Activated CD8-positive, alpha-beta memory T cell treated with anti-CD3 and anti-CD28 coated beads for 48 hours (primary cell): ENCODE results near the gene KPNA1.

Source experiments
- DNase-seq, 3 experiments: peaks; one replicate each; pipeline ENCODE4 v3.0.0-alpha.2; 2020; ENCODE audit warnings: low read depth in 2 of 3, low spot score in 2 of 3

KPNA1 gene

DNA sequence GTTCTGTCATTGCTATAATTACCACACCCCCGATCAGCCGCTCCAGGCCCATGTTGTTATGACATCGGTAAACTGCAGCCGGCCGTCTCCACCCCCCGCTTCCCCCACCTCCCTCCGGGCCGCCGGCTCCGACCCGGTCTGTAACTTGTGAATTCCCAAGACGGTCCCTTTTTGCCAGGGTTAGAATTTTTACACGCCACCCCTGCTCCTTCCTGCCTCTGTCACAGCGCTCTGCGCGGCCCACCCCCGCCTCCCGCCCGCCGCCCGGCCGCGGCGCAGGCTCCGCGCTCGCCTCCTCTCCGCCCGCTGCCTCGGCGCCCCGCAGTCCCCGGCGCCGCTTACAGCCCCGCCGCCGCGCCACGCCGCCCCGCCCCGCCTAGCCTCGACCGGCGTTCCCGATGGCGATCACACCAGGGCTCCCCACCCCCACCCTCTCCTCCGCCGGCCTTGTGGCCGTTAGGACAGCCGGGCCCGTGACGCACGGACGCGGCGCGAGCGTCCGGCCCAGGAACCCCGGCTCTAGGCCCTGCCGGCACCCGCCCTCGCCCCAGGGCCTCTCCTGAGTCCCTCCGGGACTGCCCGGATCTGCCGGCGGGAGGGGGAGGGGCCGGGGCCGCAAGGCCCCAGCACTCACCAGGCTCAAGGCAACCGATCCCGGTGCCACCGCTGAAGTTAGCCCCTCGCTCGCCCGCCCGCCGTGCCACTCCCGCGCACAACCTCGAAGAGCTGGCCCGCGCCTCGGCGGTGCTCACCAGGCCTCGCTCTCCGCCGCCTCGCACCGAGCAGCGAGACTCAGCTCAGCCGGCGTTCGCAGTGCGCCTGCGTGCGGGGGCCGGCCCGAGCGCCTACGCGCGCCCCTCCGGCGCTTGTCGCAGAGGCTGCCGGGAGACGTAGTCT lies at the start of gene KPNA1:
KPNA1 (minus strand) TSS at position 817 of the 897 bp plus-strand sequence. CDS start 18,374 bp downstream, outside the sequence.
- DNase-seq = peak; percentile 51 to 84 (median 73)

DNA sequence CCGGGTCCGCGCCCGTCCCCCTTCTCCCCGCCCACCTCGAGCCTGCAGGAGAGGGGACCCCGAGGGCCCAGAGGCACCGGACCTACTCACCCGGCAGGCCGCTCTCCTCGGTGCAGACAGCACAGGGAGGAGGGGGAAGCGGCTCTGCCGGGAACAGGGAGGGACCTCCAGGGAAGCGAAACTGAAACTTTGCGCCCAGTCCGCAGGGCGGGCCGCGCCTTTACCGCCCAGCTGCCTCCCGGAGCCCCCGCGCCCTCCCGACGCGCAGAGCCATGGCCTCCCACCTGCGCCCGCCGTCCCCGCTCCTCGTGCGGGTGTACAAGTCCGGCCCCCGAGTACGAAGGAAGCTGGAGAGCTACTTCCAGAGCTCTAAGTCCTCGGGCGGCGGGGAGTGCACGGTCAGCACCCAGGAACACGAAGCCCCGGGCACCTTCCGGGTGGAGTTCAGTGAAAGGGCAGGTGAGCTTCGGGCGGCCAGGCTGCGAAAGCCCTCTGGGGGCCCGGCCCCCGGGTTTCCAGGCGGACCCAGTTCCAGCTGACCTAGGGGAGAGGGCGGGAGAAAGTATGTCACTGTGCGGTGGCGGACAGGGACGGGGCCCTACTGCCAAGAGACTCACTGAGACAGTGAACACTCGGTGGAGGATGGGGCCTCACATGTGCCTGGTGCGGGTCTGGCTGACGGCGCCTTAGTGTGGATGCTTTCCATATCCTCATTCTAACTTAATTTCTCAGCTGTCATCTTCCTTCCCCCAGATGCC lies 49.6 kb upstream of the KPNA1 start, which contains the start of the genes DTX3L and PARP9:
DTX3L (plus strand) TSS at position 184 of the 758 bp plus-strand sequence; CDS start at position 273, 89 bp downstream.
PARP9 (minus strand) TSS at position 146 of the 758 bp plus-strand sequence. CDS start 4,680 bp downstream, outside the sequence.
- DNase-seq = peak; percentile 42 to 52 (median 47)

DNA sequence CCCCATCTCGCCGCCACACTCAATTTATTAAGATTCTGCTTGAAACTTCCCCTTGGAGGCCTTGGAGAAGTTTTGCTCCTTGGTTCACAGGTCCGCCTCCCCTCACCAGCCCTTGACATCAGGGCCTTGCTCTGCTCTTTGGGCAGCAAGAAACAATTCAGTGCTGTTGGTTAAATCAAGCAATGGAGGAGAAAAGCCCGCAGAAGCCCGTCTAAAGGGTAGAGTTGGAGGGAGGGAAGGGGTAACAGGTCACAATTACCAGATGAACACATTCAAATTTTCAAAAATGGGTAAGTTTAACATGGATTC lies 48.9 kb upstream of the KPNA1 start:
- DNase-seq = no peak

DNA sequence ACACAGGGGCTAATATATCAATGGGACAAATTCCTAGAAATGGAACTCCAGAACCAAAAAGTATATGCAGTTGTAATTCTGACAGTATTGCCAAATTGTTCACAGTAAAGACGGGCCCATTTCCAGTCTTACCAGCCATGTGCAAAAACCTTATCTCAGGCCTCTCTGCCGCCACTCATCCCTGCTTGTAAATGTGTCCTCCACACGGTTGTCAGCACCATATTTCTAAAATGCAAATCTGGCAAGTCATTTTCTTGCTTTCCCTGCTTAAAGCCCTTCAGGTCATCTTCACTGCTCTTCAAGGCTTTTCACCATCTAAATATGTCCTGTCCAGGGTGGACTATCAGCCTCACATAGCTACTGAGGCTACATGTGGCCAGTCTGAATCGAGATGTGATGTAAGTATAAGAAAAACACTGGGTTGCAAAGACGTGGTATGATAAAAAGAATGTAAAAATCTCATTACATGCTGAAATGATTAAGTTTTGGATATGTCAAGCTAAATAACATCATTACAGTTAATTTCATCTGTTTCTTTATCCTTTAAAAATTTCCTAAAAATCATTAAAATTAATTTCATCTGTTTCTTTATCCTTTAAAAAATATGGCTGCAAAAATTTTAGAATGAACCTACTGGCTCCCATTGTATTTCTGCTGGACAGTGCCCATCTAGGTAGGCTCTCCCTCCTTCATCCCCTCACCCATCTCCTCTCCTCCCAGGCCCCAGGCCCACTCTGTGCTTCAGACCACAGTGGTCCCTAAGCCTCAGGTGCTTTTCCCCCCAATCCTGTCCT lies 48.4 kb upstream of the KPNA1 start:
- no peak for DNase-seq

DNA sequence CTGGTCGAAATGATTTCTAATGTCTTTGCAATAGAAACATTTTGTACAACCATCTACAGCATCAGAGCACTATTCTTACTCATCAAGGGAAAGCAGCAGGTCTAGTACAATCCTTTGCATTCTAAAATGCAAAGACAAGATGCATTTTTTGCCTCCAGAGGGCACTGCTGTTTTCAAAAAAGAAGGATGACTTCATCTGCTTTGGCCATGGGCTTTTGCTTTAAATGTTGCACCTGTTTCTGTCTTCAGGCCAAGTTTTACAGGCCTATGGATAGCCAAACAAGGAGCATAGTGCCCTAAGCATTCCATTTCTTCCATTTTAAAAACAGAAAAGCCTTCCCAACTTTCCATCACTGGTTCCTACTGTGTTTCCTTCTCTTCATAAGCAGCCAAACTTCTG lies 45.9 kb upstream of the KPNA1 start:
- no peak for DNase-seq

DNA sequence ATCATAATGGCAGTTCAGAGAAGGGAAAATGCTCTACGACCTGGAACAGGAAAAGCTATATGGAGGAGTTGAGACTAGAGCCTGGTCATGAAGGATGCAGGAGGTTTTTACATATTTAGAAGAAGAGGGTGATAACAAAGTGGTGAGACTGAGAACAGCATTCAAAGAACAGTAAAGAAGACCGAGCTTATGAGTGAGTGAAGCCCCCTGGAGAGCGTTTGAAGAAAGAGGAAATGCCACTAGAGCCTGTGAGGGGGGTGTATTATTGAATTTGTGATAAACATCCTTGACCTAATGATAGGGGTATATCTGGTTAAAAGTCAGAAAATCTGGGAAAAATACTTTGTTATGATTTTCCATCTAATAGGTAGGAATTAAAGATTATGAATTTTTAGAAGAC lies 45.2 kb upstream of the KPNA1 start:
- DNase-seq = no peak

DNA sequence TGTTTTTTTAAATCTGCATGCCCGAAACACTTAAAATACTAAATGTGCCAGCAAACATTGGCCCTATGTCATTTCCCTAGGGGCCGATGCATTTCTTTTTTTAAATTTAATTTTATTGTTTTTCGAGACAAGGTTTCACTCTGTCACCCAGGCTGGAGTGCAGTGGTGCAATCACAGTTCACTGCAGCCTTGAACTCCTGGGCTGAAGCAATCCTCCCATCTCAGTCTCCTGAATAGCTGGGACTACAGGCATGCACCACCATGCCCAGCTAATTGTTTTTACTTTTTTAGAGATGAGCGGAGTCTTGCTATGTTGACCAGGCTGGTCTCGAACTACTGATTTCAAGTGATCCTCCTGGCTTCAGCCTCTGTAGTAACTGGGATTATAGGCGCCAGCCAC lies 43.9 kb upstream of the KPNA1 start:
- no peak for DNase-seq

DNA sequence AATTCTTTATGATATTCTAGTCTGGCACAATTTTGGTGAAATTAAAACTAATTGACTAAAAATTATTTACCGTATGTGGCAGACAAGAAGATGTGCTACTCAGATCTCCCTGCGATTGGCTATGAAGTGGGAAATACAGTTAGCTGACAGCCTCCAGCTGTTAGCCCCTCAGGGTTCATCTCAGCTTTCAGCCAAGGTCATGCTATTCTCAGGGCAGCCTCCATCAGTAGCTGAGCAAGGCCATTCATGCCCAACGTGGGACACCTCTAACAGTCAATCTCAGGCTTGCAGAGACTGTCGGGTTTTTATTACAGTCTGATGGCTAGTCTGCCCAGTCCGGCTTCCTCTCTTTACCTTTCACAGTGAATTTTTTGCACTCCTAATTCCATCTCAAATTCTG lies 42.6 kb upstream of the KPNA1 start:
- no peak for DNase-seq

DNA sequence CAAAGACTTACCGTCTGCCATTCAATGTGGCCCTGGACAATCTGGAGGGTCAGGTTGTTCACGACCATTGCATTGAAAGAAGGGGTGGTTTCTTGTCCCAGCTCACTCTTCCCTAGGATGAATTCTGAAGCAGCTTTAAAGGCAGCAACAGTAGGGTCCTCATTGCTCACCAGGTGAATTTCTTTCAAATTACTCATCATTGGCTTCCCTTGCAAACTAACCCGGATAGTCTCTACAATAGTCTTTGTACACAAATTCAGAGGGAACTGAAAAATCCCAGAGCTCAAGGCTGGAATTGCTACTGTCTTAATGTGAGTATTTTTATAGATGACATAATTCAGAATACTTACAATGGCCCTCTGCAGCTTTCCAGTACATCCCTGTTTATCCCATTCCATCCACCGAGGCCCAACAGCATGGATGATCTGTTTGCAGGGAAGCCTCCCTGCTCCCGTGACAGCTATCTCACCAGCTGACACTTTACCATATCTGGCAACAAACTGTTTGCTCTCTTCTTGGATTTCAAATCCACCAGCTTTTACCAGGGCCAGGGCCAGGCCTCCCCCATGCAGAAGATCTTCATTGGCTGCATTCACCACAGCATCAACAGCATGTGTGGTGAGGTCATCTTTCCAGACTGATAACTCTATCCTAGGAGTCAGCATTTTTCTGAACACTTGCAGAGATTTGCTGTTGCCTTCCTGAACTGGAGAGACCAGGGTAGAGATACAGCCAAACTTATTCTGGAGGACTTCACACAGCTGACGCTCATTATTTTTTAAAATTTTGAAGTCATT lies 40.7 kb upstream of the KPNA1 start:
- DNase-seq = no peak

DNA sequence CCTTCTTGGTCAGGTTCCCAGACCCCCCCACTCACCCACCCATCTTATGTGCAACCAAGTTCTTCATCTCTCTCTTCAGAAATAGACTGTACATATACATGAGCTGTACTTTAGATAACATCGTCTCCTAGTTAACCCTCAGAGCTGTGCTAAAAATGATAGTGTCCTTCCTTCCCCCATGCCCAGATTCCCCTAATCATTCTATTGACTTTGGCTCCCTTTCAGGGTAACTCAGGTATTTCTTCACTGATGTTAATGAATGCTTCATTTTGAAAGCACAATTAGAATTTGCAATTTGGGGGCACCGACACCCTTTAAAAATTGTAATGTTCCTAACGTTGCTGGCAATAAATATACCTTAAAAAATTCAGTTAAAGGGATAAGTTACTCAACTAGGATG lies 38.4 kb upstream of the KPNA1 start:
- DNase-seq = no peak

DNA sequence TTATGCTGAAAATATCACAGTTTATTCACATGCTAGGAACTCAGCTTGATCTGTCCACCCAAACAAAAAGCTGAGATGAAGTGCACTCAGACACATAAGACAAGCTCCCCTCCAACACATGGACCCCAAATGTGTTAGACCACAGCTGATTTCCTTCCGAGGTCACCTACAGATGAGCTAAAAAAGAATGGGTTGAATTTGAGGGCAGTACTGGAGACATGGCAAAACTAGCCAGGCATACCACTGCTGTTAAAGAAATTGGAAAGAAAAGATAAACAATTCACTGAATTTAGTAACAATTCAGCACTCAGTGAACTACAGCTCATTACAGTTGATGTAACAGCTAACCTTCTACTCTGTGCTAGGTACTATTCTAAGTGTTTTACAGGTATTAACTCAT lies 33.9 kb upstream of the KPNA1 start:
- DNase-seq = no peak

DNA sequence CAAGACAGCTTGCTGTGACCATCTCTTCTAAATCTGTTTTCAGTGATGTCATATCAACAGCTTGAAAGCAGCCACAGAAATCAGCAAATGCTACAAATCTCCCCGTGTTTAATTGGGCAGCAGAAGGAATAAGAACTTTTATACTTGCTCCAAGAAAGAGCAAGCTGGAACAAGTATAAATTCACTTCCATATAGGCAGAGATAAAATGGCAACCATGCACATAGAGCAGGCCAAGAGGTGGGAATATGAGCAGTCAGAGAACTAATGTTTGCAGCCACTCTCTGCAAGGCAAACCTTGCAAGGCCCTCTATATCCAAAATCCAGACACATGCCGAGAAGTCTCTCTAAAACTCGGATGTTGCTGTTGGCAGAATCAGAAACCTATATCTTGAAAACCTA lies 33.3 kb upstream of the KPNA1 start:
- no peak for DNase-seq

DNA sequence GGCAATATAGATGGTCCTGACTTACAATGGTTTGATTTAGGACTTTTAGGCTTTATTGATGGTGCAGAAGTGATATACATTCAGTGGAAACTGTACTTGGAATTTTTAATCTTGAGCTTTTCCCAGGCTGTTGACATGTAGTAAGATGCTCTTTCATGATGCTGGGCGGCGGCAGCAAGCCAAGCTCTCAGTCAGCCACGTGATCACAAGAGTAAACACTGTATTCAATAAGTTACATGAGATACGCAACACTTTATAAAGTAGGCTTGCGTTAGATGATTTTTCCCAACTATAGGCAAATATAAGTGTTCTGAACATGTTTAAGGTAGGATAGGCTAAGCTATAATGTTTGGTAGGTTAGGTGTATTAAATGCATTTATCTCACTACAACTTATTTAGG lies 31.4 kb upstream of the KPNA1 start:
- DNase-seq = no peak

DNA sequence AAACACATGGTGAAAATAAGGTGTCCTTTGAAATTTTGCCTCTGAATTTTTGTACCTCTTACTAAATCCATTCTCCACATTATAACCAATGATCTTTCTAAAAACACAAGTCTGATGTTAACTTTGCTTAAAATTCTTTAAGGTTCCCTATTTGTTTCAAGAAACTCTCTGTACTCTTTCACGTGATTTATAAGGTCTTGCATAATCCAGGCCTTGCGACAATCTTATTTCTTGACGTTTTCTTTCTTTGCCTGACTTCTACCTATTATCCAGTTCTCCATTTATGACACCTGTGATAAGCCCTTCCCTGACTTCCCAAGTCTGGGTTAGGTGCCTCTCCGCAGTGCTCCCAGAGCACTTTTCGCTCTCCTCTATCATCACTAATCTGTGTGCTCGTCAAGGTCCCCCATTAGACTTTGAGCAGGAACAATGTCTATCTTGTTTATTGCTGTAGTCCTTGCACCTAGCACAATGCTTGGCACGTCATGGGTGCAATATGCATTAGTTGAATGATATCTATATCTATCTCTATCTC lies 24.3 kb upstream of the KPNA1 start:
- no peak for DNase-seq

DNA sequence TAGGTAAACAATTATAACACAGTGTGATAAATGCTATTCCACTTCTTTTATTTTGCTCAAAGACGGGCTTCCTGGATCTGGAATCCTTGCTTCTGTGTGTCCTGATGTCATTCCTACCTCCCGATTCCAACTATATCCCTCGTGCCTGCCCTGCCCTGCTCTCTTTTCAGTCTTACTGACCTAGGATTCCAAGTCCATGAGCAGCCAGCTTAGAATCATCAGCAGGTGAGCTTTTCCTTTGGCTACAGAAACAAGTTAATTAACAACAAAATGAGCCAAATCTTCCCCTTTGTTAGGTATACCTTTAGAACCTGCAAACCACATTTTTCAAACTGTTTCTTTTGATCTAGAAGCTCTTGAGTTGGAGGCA lies 21.9 kb upstream of the KPNA1 start:
- no peak for DNase-seq

DNA sequence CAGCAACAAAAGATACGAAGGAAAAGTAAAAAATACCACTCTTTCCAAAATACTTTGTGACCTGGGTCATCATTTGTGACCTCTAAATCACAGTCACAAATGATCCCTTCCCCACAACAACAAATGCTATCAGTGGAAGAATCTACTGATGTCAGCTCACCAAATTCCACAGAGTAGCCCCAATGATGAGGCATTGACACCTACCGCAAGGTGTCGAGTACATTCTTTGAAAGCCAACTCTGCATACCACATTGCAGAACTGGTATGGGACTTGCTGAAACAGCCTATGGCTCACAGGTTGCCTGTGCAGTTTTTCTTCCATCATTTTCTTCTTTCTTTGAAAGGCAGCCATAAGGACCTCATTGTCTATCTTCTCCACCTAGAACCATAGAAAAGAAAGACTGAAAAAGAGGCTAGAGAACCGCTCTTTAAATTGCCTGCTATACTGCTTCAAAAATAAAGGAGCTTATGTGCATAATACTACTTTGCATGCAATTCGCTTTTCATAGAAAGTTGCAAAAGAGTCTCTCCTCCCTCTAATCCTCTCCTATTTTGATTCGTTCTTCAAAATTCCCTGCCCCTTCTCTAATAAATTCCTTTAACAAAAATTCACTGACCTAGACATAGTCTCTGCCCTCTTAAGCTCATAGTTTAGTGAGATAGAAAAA lies 21.4 kb upstream of the KPNA1 start:
- DNase-seq = no peak

DNA sequence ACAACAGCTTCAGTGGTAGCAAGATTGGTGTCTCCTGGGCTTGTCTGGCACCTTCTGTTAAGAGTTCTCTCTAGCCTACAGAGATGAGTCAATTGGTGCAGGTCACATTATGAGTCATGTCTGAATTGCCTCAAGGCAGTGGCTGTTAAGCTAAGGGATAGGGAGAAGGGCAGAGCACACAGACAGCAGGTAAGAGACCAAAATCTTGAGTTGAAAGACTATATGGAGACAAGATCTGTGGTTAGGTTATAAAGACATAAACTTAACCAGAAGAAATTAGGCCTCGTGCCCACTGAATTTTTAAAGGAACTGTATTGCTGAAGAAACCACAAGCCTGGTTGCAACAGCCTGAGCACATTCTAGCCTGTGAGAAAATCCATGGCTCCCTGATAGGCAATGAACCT lies 19.2 kb upstream of the KPNA1 start:
- peak in 2 of 3 experiments; percentile 9 to 10 for DNase-seq

DNA sequence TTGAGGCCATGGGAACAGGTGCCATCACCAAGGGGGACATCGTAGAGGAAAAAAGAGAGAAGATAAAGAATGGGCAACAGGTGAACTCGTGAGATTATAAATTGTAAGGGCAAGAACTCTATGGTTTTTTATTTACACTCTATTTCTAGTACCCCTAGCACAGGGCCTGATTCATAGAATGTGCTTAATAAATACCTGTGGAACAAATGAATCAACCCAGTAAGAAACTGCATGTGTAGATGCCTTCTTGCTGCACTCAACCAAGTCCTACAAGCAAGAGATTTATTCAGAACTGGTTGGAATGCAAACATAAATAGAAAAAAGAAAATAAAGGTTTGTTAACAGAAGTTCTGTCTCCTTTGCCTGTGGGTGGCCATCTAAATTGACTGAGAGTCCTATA lies 18.7 kb upstream of the KPNA1 start:
- no peak for DNase-seq

DNA sequence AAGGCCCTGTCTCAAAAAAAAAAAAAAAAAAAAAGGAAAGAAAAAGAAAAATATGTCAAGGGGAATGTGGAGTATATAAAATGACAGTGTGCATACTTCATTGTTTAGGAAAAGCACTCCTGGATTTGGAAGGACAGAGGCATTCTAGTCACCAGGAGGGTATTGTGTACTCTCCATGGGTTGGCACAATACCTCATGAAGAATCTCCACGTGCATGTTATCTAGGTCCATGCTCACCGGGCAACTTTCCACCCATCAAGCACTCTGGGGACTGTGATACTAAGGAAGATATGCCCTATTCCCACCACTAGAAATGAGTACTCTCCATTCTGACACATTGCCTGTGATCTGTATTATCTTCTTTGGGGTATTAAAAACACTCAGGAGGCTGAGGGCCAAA lies 15.4 kb upstream of the KPNA1 start:
- DNase-seq = no peak

DNA sequence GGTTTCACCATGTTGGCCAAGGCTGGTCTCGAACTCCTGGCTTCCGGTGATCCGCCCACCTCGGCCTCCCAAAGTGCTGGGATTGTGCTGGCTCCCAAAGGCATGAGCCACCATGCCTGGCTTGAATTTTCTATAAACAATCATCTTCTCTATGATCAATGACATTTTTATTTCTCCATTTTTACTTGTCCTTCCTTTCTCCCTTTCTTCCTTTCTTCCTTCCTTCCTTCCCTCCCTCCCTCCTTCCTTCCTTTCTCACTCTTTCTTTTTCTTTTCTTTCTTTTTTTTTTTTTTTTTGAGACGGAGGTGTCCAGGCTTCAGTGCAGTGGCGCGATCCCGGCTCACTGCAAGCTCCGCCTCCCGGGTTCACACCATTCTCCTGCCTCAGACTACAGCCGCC lies 8.6 kb upstream of the KPNA1 start:
- DNase-seq = no peak
